Right renal cortex interstitium (tissue), 3 donors: ENCODE data around the gene IQUB. TPM values are rescaled to one million over a fixed set of nuclear protein-coding genes. Genes with fewer than 3 reads are reported as not detected.
"Not testable (repeated sequence)": the region's sequence is repeated elsewhere in the genome, so short reads cannot be mapped to it uniquely, and the experiment has no call there.

Experiments used
- DNase-seq, 3 donors: peaks; one replicate each; pipeline ENCODE4 v3.0.0-alpha.2; 2013; ENCODE audit warnings: low read depth in 3 of 3, low spot score in 2 of 3
- polyA plus RNA-seq, 3 donors: library from polyadenylated mRNA; unstranded; fragments of 120-200 nt; gene quantifications; one replicate each; pipeline ENCODE4 v1.2.1, GENCODE V29; 2013; ENCODE audit not compliant: insufficient read length in 3 of 3

Gene IQUB
- polyA plus RNA-seq, 3 donors: 5.2 to 6.7 (median 6.2) TPM

DNA sequence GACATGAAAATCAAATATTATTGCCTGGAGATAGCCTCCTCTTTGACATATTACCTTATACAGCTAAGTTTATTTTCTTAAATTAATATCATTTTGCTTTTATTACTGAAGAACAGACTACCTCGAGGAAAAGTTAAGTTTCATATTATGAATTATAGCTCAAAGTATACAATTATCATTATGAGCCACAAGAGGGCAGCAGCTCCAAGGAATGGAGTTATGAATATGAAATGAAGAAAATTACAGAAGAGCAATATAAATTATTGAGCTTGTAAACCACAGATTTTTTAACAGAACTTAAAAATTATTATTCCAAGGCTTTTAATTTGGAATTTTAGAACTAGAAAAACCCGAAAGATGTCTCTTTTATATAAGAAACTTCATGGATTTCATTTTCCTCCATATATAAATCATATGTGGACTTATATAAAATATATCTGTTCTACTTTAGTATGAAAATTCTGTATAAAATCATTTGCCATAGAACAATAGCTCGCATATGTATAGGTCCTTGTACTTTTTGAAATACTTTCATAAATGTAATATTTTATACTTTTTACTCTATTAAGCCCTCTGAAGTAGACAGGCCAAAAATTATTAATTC, 40.1 kb downstream of the IQUB start:
- DNase-seq: no peak

DNA sequence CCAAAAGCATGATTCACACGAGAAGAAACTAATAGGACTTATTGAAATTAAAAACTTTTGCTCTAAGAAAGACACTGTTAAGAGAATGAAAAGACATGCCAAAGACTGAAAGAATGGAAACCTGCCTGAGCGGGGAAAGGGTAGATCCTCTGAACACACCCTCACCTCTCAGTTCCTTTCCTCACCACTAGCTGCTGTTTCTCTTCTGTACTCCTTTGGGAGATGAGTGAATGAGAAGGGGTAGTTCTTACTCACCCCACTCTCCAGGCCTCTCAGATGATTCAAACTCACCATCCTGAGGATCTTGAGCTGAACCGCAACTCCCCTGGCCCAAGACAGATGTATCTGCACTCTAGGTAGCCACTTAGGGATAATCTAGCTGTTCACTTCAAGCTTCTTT, 41.9 kb downstream of the IQUB start:
- no peak for DNase-seq

DNA sequence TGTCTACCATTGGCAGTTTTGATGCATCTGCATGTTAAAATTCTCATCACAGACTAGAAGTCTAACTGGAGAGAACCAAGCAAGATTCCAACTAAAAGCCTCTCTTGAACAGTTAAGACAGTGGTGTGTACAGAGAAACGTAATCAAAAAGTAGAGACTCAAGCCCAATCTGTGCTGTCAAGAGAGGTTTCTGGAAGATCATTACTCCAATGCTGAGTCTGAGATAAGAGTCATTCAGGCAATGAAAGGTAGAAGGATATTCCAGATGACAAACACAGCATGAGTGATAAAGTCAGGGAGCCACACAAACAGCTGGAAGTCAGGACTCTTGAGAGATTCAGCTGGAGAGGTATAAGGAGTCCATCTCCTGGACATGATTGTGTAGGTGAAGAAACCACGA, 48.7 kb downstream of the IQUB start:
- no peak for DNase-seq

DNA sequence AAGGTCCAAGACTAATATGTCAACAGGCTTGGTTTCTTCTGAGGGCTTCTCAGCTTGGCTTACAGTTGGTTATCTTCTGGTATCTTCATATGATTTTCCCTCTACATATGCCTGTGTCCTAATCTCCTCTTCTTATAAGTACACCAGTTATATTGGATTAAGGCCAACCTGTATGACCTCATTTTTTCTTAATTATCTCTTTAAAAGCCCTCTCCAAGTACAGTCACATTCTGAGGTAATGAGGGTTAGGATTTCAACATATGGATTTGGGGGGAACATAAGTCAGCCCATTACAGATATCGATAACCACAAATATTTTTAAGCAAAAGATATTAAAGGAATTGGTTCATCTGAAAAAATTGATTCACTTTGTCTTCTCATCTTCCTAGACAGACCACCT, 49.2 kb downstream of the IQUB start:
- no peak for DNase-seq

DNA sequence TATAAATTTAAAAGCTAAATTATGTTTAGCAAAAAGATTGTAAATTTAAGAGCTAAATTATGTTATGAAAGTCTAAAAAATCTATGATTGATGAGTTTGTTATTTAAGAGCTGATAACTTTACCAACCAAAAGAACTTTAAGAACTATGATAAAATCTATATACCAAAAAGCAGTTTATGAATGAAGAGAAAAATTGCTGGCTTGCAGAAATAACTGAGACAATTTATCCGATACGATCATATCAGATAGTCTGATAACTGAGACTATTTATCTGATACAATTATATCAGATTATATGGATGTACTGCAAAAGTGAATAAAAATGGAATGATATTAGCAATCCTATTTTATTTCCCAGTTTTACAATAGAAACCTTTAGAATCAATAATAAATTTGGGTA, 50.2 kb downstream of the IQUB start:
- DNase-seq: no peak

DNA sequence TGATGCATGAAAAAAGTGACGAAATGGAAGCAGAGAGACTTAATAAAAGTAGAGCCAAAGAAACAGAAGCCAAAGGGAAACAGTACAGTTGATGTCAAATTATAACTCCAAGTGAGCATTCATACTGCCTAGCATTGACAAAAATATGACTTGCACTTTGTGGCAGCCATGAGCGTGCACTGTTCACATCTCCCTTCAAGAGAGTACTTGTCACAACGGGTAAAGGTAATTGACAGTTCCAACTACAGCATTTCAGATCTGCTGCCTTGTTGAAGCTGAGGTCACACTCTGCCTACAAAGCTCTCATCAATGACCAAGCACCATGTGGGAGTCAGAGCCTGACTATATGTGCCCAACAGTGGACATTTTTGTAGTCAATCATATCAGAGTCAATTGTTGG, 54.3 kb downstream of the IQUB start:
- no peak for DNase-seq

DNA sequence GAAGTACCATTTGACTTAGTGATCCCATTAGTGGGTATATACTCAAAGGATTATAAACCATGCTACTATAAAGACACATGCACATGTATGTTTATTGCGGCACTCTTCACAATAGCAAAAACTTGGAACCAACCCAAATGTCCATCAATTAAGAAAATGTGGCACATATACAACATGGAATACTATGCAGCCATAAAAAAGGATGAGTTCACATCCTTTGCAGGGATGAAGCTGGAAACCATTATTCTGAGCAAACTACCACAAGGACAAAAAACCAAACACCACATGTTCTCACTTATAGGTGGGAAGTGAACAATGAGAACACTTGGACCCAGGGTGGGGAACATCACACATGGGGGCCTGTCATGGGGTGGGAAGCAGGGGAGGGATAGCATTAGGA, 56.3 kb downstream of the IQUB start:
- DNase-seq: not testable (repeated sequence)

DNA sequence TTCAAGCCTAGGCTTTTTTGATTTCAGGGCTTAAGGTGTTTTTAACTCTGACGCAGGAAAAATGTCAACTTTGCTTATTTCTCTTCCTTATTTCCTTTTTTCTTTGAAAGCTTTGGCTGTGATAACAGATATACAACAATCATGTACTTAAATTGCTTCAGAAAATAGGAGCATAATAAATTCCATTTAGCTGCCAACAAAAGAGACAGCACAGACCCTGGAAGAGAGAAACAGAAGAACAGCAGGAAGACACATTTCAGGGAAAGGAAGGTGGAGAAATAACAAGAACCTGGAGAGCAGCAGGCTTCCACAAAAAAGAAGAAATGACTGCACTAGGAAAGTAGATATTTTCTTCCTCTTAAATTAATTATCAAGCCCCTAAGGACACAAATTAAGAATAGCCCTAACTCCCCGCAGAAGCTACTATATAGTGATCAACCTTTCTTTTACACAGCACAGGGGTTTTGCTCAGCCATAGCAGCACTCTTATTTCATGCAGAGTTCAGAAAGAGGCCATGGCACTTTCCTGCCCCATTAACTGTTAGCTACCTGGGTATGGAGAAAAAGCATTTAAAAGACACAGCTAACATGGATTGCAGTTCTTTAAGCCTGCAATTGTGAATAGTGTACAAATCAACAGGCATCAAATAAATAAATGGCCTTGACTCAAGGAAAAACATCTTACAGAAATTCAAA, 61.5 kb downstream of the IQUB start:
- no peak for DNase-seq

DNA sequence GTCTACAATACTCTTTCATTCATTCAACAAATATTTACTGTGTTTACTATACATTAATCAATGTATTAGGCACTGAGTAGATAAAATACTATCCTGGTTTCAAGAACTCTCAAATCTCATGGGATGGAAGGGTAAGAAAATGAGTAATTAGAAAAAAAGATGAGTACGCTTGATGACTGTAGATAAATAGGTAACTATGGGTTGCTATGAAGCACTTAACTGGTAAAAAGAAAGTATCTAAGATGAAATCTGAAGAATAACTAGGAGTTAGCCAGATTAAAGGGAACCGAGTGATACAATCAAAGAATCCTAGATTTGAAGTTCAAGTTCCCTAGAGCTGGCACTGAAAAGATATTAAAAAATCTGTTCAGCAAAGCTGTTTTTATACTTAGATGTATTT, 62.1 kb downstream of the IQUB start:
- no peak for DNase-seq

DNA sequence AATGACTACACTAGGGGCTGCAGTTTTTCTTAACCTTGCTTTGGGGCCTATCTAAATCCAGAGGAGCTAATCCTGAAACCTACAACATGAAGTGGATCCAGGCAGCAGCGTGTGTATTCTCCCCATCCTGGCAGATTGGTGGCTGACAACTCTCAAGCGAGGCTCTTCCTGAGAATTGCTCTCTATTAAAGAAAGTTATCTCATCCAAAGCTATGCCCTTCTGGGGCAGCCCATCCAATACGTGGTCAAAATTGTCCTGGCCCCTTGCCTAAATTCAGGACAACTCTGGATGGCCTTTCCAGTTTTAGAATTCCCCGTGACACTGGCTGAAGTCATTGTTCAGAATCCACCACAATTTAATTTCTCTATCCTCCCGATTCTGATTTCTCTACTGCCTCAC, 66.1 kb downstream of the IQUB start:
- DNase-seq: no peak

DNA sequence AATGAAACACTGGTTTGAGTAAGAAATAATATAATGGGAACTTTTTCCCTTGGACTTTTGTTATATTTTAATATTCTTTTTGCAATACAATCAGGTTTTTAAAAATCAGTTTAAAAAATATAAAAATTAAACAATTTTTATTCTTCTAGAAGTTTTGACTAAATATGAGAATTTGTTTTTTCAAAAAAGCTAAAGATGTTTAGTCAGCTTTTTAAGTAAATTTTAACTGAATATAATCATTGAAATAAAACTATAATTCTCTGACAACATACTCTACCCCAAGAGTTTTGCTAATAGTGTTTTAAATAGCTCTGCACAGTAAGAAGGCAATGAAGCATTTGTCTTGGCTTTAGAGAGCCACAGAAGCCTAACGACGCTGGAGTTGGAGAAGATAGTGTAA, 70.5 kb downstream of the IQUB start:
- no peak for DNase-seq

DNA sequence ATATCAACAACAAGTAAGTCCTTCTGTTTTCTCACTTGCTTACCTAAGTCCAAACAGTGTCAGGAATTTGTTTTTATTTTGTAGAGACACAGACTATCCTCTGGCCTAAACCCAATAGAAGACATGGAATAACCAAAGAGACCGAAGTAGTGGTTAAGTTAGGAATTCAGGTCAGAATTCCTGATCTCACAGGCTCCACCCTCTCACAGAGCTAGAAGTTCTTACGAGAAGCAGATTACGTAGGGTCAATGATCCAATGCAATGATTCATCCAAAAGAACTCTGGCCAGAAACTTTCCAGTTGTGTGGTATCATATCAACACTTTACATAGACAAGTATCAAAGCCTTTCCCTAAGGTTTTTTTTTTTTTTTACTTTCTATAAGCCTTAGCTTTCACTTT, 73.8 kb downstream of the IQUB start:
- DNase-seq: no peak

DNA sequence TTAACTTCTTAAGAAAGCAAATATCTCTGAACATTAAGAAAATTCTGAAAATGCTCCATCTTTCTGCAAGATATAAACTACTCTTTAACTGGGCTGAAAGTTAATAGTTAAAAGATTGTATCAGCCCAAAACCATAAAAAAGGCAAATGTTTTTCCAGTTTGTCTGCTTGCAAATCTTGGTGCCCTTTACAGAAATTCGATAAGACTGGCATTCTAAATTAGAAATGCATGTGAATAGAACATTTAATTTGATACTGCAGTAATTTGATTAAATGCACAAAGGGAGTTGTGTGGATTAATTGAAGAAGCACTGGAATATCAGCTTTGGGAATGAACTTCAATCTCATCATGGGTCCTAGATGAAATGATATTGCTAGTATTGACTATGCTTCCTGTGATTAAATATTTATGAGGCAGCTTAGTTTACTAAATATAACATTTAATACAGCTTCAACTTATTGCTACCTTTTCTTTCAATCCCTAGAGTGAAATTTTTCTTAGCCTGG, 78.4 kb downstream of the IQUB start:
- DNase-seq: no peak

DNA sequence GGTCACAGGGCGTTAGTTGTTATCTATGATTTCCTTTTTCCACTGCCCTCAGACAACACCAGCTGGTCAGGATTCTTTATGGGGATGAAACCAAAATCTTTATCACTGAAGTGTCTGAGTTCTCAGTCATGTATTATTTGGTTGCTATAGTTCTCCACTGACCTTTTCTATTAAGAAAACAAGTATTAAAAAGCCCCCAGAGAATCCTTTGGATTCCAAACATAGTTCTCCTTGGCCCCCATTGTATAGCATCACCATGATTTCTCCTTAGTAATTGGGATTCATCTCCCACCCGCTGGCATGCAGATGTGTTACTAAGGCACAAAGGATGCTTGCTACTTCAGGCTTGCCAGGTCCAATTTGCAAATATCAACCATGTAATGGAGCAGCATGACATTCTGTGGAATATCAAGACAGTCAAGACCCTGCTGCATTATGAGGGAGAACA, 94.3 kb downstream of the IQUB start:
- DNase-seq: no peak

DNA sequence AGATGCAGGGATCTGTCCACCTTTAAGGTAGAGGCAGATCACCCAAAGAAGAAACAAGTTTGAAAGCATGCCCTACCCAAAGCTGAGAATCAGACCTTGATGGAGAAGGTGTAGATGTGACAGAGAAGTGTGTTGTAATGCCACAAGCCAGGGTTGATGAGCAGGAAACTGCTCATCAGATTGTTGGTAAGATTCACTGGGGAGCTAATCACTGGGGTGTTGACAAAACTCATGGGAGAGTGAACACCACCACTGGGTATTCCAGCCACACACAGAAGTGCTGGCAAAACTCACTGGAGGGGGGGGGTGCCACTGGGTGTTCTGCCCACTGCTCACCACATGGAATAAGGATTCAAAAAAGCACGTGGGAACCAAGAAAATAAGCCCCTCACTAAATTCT, 95.2 kb downstream of the IQUB start:
- no peak for DNase-seq

DNA sequence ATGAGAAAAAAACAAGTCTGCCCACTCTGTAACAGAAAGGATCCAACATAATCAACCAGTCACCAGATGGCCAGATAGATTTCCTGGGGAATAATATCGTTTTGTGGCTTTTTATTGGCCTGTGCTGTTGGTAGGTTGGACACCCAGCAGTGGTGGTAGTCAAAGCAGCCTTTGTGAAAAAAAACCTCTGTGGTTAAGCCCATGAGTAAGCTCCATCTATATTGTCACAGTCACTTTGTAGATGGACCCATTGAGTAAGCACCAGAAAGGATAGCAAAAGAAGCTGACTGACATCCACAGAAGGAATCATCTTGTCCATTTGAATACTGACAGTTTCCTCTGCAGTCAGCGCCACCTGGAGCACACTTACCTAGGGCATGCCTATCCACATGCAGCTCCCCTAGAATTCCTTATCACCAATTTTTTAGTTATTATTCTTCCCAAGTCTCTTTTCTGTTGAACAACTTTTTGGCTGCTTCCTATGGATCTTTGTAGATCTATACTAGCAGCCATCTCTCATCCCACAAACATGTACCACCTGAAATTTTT, 96.9 kb downstream of the IQUB start:
- no peak for DNase-seq

DNA sequence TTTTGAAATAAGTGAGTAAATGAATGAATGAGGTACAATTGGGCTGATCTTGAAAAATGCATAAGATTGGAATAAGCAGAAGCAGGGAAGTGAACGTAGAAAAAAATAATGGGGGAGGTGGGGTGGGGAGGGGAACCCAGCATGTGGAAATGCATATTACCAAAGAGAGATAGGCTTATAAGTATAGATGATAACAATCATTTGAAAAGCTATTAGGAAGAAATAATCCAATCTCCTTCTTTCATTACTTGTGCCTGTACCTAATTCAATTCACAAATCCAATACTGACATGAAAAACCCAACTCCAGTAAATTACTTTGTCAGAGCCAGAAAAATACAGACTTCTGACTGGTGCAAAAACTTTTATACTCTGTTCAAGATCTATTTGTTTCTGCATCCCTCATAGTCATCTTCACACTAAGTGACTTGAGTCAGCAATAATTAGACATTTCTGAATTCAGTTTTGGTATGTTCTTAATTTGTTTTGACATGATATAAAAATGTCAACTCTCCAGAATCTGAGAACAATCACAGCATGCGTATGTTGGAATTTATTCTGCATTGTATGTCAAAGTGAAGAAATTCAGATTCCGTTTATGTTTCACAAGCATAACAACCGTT, 99.2 kb downstream of the IQUB start:
- DNase-seq: no peak

DNA sequence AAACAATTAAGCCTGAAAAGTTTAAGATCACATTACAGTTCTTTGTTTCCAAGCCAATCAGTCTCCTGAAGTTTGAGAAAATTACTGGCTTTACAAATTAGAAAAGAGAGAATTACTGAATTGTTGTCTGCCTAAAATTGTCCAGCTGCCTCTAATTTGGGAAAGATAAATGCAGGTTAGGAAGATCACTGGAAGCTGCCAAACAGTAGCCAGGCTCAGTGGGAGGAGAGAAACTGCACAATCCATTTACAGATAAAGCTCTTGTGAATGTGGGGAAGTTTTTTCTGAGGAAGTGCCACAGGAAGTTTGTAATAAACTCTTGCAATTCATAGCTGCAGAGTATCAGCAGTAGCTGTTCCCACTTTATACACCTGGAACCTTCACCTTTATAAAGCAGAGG, 100.7 kb downstream of the IQUB start:
- no peak for DNase-seq

DNA sequence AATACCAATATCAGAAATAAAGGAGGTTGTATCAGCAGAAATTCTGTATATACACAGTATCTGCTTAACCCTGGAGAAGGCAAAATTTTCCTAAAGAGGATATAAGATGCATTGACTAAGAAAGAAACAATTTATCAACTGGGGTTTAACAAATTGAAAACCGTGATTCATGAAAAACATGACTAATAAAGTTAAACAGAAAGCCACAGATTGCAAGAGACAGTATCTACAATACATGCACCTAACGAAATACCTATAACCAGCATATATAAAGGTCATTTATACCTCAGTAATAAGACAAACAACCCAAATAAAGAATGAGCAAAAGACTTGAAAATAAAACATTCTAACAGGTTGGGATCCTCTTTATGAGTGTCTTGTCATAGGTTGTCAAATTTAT, 101.8 kb downstream of the IQUB start:
- no peak for DNase-seq

DNA sequence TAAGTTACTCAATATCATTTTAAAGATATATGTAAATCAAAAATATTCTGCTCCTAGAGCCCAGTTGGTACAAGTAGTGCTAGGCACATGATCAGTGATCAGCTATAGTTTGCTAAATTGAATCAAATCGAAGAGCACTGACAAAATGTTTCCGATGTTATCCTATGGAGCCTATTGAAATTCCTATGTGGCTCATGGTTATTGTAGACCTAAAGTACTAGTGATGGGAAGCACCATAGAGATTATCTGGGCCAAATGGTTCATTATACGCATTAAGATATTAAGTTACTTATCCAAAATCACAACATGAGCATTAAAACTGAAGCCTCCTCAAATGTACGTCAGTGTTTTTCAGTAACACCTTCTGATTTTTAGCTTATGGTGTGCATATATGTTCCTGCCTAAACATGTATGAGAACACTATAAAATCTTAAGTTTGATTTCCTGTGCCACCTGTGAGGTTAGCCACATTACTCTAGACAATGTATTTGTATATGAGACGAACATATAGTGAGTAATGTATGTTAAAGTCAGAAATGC, 103.2 kb downstream of the IQUB start:
- no peak for DNase-seq

DNA sequence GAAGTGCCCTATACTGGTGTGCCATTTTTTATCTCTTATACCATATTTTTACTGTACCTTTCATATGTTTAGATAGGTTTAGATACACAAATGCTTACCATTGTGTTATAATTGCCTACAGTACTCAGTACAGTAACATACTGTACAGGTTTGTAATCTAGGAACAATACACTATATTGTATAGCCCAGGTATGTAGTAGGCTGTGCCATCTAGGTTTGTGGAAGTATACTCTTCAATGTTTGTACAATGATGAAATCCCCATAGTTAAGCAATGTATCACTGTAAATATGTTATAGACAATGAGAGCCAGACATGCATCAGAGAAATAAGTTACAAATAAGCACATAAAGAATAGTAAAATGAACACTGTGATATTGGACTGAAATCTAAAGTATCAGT, 109.1 kb downstream of the IQUB start:
- DNase-seq: no peak

DNA sequence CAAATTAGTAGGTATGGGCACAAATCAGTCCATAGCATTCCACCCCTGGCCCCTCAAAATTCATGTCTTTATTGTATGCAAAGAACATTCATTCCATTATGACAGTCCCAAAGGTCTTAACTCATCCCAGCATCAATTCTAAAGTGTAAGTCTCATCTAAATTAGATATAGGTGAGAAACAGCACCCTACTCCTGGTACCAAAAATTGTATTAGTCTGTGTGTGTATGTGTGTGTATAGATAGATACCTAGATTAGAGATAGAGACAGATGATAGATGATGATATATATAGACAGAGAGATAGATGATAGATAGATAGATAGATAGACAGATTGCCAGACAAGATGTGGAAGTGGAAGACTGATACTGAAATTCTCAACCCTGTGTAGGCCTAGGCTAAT, 109.9 kb downstream of the IQUB start:
- no peak for DNase-seq
